GM21717 (cell line): ENCODE measurements around the gene EDNRA.
A peak's percentile ranks its signal among the peaks of the same experiment; 100 is the strongest.

Experiments
- ATAC-seq: cut with Tn5 transposase; IDR thresholded peaks from one replicate; pipeline ENCODE4 v1.9.1; 2021; ENCODE audit warnings: mild to moderate bottlenecking, moderate library complexity; ENCODE audit not compliant: unreplicated experiment

The EDNRA gene

GRCh38 chr4:147538711-147539110 is 57.8 kb downstream of the EDNRA start:
- ATAC-seq, result no peak

GRCh38 chr4:147539959-147540358 is 59.1 kb downstream of the EDNRA start:
- ATAC-seq, result no peak

GRCh38 chr4:147542229-147542990 is 61.5 kb downstream of the EDNRA start:
- no peak for ATAC-seq

GRCh38 chr4:147543034-147543433 is 62.1 kb downstream of the EDNRA start:
- no peak for ATAC-seq

- no peak for ATAC-seq
These were observed 65.5 kb downstream of the EDNRA start for GRCh38 chr4:147546349-147546748.

GRCh38 chr4:147547314-147548056 is 66.6 kb downstream of the EDNRA start:
- ATAC-seq, result peak; percentile 48

GRCh38 chr4:147548256-147548655 is 67.4 kb downstream of the EDNRA start:
- ATAC-seq, result no peak

- peak; percentile 64 for ATAC-seq
These were observed 69.8 kb downstream of the EDNRA start for GRCh38 chr4:147550626-147551246.

GRCh38 chr4:147560625-147561024 is 79.7 kb downstream of the EDNRA start:
- ATAC-seq, result no peak

GRCh38 chr4:147566762-147567161 is 85.9 kb downstream of the EDNRA start:
- no peak for ATAC-seq

- no peak for ATAC-seq
These were observed 86.4 kb downstream of the EDNRA start for GRCh38 chr4:147567276-147567675.

- ATAC-seq, result no peak
These were observed 89.7 kb downstream of the EDNRA start for GRCh38 chr4:147570616-147571015.

- no peak for ATAC-seq
These were observed 90.3 kb downstream of the EDNRA start for GRCh38 chr4:147571036-147571770.

GRCh38 chr4:147576084-147576483 is 95.2 kb downstream of the EDNRA start:
- no peak for ATAC-seq

- ATAC-seq, result peak; percentile 69
These were observed 97.2 kb downstream of the EDNRA start for GRCh38 chr4:147578051-147578476.

- no peak for ATAC-seq
These were observed 97.7 kb downstream of the EDNRA start for GRCh38 chr4:147578593-147578992.

- ATAC-seq, result no peak
These were observed 99.5 kb downstream of the EDNRA start for GRCh38 chr4:147580396-147580795.

- ATAC-seq, result no peak
These were observed 100.9 kb downstream of the EDNRA start for GRCh38 chr4:147581606-147582350.

- no peak for ATAC-seq
These were observed 101.6 kb downstream of the EDNRA start for GRCh38 chr4:147582386-147583060.

- ATAC-seq, result no peak
These were observed 103.0 kb downstream of the EDNRA start for GRCh38 chr4:147583876-147584275.
